Loucy (cell line): Measurements from ENCODE around the gene TMEM63A.

Experiments
- EZH2phosphoT487 ChIP-seq: fragments of 200-600 bp; IDR thresholded peaks from 2 replicates; pipeline ENCODE4 v1.6.1; 2018; ENCODE audit warnings: antibody characterized with exemption, mild to moderate bottlenecking, moderate library complexity, borderline replicate concordance
- TF ChIP-seq, protein P1 (sequence below): fragments of 200-600 bp; sonication (generic); conservative IDR thresholded peaks from 2 replicates; pipeline ENCODE4 v1.5.1; 2014; ENCODE audit warnings: mild to moderate bottlenecking, antibody characterized with exemption, low read length

- TF ChIP-seq, protein P1, sequence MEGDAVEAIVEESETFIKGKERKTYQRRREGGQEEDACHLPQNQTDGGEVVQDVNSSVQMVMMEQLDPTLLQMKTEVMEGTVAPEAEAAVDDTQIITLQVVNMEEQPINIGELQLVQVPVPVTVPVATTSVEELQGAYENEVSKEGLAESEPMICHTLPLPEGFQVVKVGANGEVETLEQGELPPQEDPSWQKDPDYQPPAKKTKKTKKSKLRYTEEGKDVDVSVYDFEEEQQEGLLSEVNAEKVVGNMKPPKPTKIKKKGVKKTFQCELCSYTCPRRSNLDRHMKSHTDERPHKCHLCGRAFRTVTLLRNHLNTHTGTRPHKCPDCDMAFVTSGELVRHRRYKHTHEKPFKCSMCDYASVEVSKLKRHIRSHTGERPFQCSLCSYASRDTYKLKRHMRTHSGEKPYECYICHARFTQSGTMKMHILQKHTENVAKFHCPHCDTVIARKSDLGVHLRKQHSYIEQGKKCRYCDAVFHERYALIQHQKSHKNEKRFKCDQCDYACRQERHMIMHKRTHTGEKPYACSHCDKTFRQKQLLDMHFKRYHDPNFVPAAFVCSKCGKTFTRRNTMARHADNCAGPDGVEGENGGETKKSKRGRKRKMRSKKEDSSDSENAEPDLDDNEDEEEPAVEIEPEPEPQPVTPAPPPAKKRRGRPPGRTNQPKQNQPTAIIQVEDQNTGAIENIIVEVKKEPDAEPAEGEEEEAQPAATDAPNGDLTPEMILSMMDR, result no peak
- no peak for TF ChIP-seq EZH2phosphoT487
Measured at GRCh38 chr1:225872075-225872430, 10.1 kb downstream of the TMEM63A start.
